CD14-positive monocyte (primary cell): Measurements from ENCODE around the gene FBXL16. TPM values are rescaled to one million over a fixed set of nuclear protein-coding genes. Genes with fewer than 3 reads are reported as not detected.

Source experiments
- DNase-seq, 3 donors: peaks; one replicate each; pipeline ENCODE4 v3.0.0-alpha.2; 2011 to 2022
- H2AFZ ChIP-seq: 2 replicates; pipeline ENCODE4 v1.6.0; 2012; ENCODE audit warnings: mild to moderate bottlenecking, low read depth, low read length, inconsistent platforms; ENCODE audit not compliant: insufficient read depth, poor library complexity, severe bottlenecking
- H3K27ac ChIP-seq, 2 donors: 1 replicate in 1 of 2; 2 replicates in 1 of 2; pipeline ENCODE4 v1.5.1; 2012 to 2013; ENCODE audit warnings: low read length in 2 of 2, control low read depth in 1 of 2, inconsistent platforms in 1 of 2, low read depth in 1 of 2, mild to moderate bottlenecking in 1 of 2
- H3K27me3 ChIP-seq, 2 donors: one replicate each; pipeline versions ENCODE4 v1.6.0 to v1.6.1; 2011 to 2013; ENCODE audit warnings: low read length in 2 of 2; ENCODE audit not compliant: control insufficient read depth in 2 of 2, insufficient read depth in 2 of 2
- H3K36me3 ChIP-seq, 2 donors: replicated peaks in 1 of 2; 1 replicate in 1 of 2; 2 replicates in 1 of 2; pipeline versions ENCODE4 v1.5.1 to v1.6.1; 2012 to 2013; ENCODE audit warnings: low read length in 2 of 2, control low read depth in 1 of 2, inconsistent platforms in 1 of 2, mild to moderate bottlenecking in 1 of 2; ENCODE audit not compliant: insufficient read depth in 2 of 2, control insufficient read depth in 1 of 2
- H3K4me1 ChIP-seq, 2 donors: 1 replicate in 1 of 2; 2 replicates in 1 of 2; pipeline versions ENCODE4 v1.5.1 to v1.6.1; 2012 to 2013; ENCODE audit warnings: low read length in 2 of 2, control low read depth in 1 of 2, inconsistent platforms in 1 of 2, mild to moderate bottlenecking in 1 of 2, moderate library complexity in 1 of 2; ENCODE audit not compliant: insufficient read depth in 2 of 2, control insufficient read depth in 1 of 2
- H3K4me2 ChIP-seq: replicated peaks from 2 replicates; pipeline ENCODE3; 2012; ENCODE audit warnings: low read length, moderate library complexity, mild to moderate bottlenecking; ENCODE audit not compliant: poor library complexity, severe bottlenecking; ENCODE audit errors: extremely low read depth
- H3K4me3 ChIP-seq, 3 experiments: fragments of 200-600 bp in 1 of 3; sonication (generic) in 1 of 3; replicated peaks in 1 of 3; 1 replicate in 2 of 3; 2 replicates in 1 of 3; pipeline ENCODE4 v1.5.1; 2011 to 2013; ENCODE audit warnings: low read length in 3 of 3, mild to moderate bottlenecking in 3 of 3, control low read depth in 2 of 3, low read depth in 2 of 3, inconsistent platforms in 1 of 3, moderate library complexity in 1 of 3
- H3K79me2 ChIP-seq: 2 replicates; pipeline ENCODE4 v1.6.0; 2012; ENCODE audit warnings: mild to moderate bottlenecking, control low read depth, inconsistent platforms, low read length, moderate library complexity; ENCODE audit not compliant: insufficient read depth
- H3K9ac ChIP-seq: 2 replicates; pipeline ENCODE4 v1.6.0; 2017; ENCODE audit warnings: low read length, mild to moderate bottlenecking; ENCODE audit not compliant: insufficient read depth, poor library complexity, severe bottlenecking
- H3K9me3 ChIP-seq, 2 donors: replicated peaks in 1 of 2; 1 replicate in 1 of 2; 2 replicates in 1 of 2; pipeline versions ENCODE4 v1.5.1 to v1.6.1; 2012 to 2013; ENCODE audit warnings: low read length in 2 of 2, control low read depth in 1 of 2; ENCODE audit not compliant: control insufficient read depth in 1 of 2, insufficient read depth in 1 of 2
- H4K20me1 ChIP-seq: 2 replicates; pipeline ENCODE4 v1.6.0; 2012; ENCODE audit warnings: mild to moderate bottlenecking, low read length, control low read depth, moderate library complexity; ENCODE audit not compliant: insufficient read depth
- H3K27ac Mint-ChIP-seq, 7 donors: one replicate each; pipeline ENCODE4 v1.8.0; 2020; ENCODE audit warnings: mild to moderate bottlenecking in 7 of 7, mixed read lengths in 7 of 7, moderate library complexity in 6 of 7, inconsistent platforms in 2 of 7
- H3K27me3 Mint-ChIP-seq, 3 donors: one replicate each; pipeline ENCODE4 v1.8.0; 2021 to 2022; ENCODE audit warnings: low read depth in 3 of 3, mild to moderate bottlenecking in 3 of 3, mixed read lengths in 3 of 3, moderate library complexity in 3 of 3, inconsistent platforms in 1 of 3
- H3K36me3 Mint-ChIP-seq, 2 donors: one replicate each; pipeline ENCODE4 v1.8.0; 2020; ENCODE audit warnings: mixed read lengths in 2 of 2, inconsistent platforms in 1 of 2, mild to moderate bottlenecking in 1 of 2
- H3K4me1 Mint-ChIP-seq: one replicate; pipeline ENCODE4 v1.8.0; 2020; ENCODE audit warnings: mild to moderate bottlenecking, mixed read lengths
- H3K4me3 Mint-ChIP-seq, 2 donors: one replicate each; pipeline ENCODE4 v1.8.0; 2020; ENCODE audit warnings: mild to moderate bottlenecking in 2 of 2, mixed read lengths in 2 of 2, moderate library complexity in 1 of 2
- H3K9me3 Mint-ChIP-seq, 7 donors: one replicate each; pipeline ENCODE4 v1.8.0; 2020 to 2022; ENCODE audit warnings: mixed read lengths in 7 of 7, mild to moderate bottlenecking in 6 of 7, moderate library complexity in 6 of 7, inconsistent platforms in 2 of 7
- WGBS: methylation state at CpG from one replicate; pipeline ENCODE4 v1.1.5; 2013; ENCODE audit warnings: missing lambda C conversion rate; ENCODE audit not compliant: insufficient coverage; 5-methylcytosine and 5-hydroxymethylcytosine counted together
- intact Hi-C, 2 donors: fragments of 100-400 bp; cut with micrococcal nuclease; formaldehyde crosslinking; loops; one replicate each; pipeline versions ENCODE4 v1.15.0 to v1.15.1; 2023
- polyA plus RNA-seq, 3 donors: library from polyadenylated mRNA; depleted of rRNA in 1 of 3; unstranded in 2 of 3; stranded (reverse) in 1 of 3; fragments of 300-500 nt in 2 of 3; fragments of >200 nt in 1 of 3; fragmentation: Illumina TruSeq in 2 of 3; gene quantifications; 1 replicate in 2 of 3; 2 replicates in 1 of 3; pipeline ENCODE4 v1.2.3, GENCODE V29; 2012 to 2021
- TF ChIP-seq, protein P1 (sequence below): fragments of 200-600 bp; IDR thresholded peaks from one replicate; pipeline ENCODE4 v1.8.0; 2022; ENCODE audit warnings: antibody characterized with exemption, mild to moderate bottlenecking

FBXL16 gene
- polyA plus RNA-seq, 3 donors = 0.28 to 1.0 (median 0.49) TPM

DNA sequence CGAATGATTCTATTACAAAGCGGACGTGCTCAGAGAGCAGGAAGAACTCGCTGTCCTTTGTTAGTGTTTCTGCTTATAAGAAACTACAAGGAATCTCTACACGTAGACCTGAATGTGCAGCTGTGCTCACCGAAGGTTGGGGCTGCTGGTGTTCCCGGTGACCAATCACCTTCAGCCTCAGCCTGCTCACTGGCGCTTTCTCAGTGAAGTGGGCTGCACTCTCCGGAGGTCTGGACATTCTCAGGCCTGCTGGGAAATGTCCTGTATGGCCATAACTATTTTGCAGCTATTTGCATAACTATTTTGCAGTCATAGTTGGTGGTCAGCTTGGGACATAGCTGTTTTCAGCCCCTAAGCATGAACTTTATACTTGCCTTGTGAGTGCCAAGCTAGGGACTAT, 44.9 kb upstream of the FBXL16 start:
- Histone ChIP-seq H3K4me2 (no peak overlapping the region), H2AFZ (no peak overlapping the region), H3K27ac (no peak overlapping the region), H3K4me3 (no peak overlapping the region), H3K79me2 (no peaks in the 10 kb centered on the region), H3K9ac (no peak overlapping the region), H3K27me3 (no peaks in the 10 kb centered on the region), H3K9me3 (no peaks in the 10 kb centered on the region), H3K4me1 (peaks cover 16 to 21% of the 10 kb centered on the region in 2 donors), H3K36me3 (no peaks in the 10 kb centered on the region), H4K20me1 (no peaks in the 10 kb centered on the region)
- Mint-ChIP-seq H3K27me3 (peaks cover 0 to 4% (median 0%) of the 10 kb centered on the region in 3 donors), H3K9me3 (no peaks in the 10 kb centered on the region), H3K4me1 (peaks cover 18% of the 10 kb centered on the region), H3K27ac (no peak overlapping the region), H3K36me3 (no peaks in the 10 kb centered on the region), H3K4me3 (no peak overlapping the region)
- WGBS = 95% methylated on average over 7 of the region's 9 CpGs
- no peak for DNase-seq
- TF ChIP-seq, protein P1, sequence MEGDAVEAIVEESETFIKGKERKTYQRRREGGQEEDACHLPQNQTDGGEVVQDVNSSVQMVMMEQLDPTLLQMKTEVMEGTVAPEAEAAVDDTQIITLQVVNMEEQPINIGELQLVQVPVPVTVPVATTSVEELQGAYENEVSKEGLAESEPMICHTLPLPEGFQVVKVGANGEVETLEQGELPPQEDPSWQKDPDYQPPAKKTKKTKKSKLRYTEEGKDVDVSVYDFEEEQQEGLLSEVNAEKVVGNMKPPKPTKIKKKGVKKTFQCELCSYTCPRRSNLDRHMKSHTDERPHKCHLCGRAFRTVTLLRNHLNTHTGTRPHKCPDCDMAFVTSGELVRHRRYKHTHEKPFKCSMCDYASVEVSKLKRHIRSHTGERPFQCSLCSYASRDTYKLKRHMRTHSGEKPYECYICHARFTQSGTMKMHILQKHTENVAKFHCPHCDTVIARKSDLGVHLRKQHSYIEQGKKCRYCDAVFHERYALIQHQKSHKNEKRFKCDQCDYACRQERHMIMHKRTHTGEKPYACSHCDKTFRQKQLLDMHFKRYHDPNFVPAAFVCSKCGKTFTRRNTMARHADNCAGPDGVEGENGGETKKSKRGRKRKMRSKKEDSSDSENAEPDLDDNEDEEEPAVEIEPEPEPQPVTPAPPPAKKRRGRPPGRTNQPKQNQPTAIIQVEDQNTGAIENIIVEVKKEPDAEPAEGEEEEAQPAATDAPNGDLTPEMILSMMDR = no peak
- intact Hi-C loops = no loop called here

DNA sequence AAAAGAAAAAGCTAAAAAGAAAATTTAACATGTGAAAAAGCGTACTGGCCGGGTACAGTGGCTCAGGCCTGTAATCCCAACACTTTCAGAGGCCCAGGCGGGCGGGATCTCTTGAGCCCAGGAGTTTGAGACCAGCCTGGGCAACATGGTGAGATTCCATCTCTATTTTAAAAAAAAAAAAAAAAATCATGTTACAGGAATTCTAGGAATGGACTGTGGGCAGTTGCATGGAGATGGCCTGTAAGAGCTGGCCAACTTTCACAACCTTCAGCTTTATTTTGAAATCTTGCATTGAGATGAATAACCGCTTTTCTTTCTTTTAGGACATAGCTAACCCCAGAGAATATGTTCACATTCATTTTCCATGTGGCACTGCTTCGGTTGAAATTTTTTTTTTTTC, 43.4 kb upstream of the FBXL16 start:
- Histone ChIP-seq H3K4me1 (peaks cover 1 to 6% of the 10 kb centered on the region in 2 donors), H3K79me2 (no peaks in the 10 kb centered on the region), H3K27me3 (no peaks in the 10 kb centered on the region), H3K27ac (no peak overlapping the region), H3K4me2 (no peak overlapping the region), H2AFZ (no peak overlapping the region), H3K9ac (no peak overlapping the region), H3K4me3 (no peak overlapping the region), H3K9me3 (no peaks in the 10 kb centered on the region), H4K20me1 (no peaks in the 10 kb centered on the region), H3K36me3 (no peaks in the 10 kb centered on the region)
- H3K4me3 Mint-ChIP-seq = no peak overlapping the region
- DNase-seq = no peak
- intact Hi-C loops = no loop called here
- H3K4me1 Mint-ChIP-seq = peaks cover 6% of the 10 kb centered on the region
- no peaks in the 10 kb centered on the region for H3K36me3 Mint-ChIP-seq
- H3K27ac Mint-ChIP-seq = peak overlapping the region in 1 of 7 donors; percentile 7
- TF ChIP-seq, protein P1 = no peak
- peaks cover 0 to 4% (median 0%) of the 10 kb centered on the region in 3 donors for H3K27me3 Mint-ChIP-seq
- H3K9me3 Mint-ChIP-seq = no peaks in the 10 kb centered on the region
- 100% methylated on average over 2 of the region's 6 CpGs for WGBS
